ENCODE data around the gene LCN12.

The LCN12 gene

DNA sequence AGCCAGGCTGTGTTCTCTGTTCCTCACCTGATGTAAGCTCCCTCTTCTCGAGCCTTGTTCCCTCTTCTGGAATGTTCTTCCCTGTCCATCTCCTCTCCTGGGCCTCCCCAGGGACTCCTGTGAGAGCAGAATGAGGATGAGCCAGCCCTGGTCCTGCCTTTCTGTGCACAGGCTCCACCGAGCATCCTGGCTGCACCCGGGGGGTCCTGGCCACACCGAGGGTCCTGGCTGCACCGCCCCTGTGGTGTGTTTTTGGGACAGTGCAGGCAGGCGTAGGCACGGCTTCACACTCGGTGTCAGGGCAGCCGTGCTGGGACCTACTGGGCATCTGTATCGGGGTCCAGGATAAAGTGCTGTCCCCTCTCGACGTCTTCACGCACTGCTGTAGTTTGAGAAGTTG, 25.3 kb upstream of the LCN12 start:
- TF ChIP-seq, protein P1, sequence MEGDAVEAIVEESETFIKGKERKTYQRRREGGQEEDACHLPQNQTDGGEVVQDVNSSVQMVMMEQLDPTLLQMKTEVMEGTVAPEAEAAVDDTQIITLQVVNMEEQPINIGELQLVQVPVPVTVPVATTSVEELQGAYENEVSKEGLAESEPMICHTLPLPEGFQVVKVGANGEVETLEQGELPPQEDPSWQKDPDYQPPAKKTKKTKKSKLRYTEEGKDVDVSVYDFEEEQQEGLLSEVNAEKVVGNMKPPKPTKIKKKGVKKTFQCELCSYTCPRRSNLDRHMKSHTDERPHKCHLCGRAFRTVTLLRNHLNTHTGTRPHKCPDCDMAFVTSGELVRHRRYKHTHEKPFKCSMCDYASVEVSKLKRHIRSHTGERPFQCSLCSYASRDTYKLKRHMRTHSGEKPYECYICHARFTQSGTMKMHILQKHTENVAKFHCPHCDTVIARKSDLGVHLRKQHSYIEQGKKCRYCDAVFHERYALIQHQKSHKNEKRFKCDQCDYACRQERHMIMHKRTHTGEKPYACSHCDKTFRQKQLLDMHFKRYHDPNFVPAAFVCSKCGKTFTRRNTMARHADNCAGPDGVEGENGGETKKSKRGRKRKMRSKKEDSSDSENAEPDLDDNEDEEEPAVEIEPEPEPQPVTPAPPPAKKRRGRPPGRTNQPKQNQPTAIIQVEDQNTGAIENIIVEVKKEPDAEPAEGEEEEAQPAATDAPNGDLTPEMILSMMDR (IDR thresholded peaks at IDR 0.05; ENCODE audit: low read depth, low read length), result no peak
- no peak overlapping the region for H3K4me3 ChIP-seq (replicated peaks in 1 of 2; ENCODE audit: low read depth in 2 of 2, low read length in 2 of 2)
- no peak for DNase-seq (ENCODE audit: low read depth in 2 of 2)

DNA sequence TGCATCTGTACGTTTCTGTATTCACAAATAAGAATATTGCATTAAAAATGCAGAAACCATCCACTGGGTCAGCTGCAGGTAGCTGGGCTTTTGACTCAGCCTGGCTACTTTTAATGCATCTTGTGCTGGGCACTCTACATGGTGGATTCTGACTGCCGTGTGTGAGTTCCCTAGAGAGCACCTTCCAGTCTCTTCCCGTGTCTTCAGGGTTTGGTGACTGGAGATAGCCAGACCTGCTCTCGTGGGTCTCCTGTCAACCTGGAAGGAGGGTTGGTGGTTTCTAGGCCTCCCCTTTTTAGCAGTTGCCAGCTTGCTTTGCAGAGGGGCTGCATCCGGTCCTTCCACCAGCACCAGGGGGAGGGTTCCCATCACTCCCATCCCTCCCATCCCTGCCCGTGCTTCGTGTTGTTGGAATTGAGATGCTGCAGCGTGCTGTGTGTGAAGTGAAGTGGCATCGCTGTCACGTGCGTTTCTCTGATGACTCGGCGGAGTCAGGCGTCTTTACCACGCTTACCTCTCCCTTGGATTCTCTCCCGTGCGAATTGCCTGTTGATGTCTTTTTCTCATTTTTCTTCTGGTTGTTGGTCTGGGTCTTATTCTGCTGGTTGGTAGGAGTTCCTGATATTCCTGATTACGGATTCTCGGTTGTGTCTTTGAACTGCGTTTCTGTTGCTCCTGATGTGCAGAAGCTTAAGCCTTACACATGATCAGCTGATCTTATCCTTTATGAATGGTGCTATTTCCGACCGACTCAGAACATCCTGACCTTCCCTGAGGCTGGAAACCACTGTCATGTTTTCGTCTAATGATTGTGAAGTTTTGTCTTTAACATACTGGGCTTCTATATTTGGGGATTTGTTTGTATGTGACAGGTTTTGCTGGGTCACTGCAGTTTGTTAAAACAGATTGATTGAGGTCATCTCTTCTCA, 24.5 kb upstream of the LCN12 start:
- TF ChIP-seq, protein P1 (IDR thresholded peaks at IDR 0.05; ENCODE audit: low read depth, low read length), result no peak
- peak; percentile 29 to 55 for DNase-seq (ENCODE audit: low read depth in 2 of 2)
- H3K4me3 ChIP-seq (replicated peaks in 1 of 2; ENCODE audit: low read depth in 2 of 2, low read length in 2 of 2), result no peak overlapping the region

DNA sequence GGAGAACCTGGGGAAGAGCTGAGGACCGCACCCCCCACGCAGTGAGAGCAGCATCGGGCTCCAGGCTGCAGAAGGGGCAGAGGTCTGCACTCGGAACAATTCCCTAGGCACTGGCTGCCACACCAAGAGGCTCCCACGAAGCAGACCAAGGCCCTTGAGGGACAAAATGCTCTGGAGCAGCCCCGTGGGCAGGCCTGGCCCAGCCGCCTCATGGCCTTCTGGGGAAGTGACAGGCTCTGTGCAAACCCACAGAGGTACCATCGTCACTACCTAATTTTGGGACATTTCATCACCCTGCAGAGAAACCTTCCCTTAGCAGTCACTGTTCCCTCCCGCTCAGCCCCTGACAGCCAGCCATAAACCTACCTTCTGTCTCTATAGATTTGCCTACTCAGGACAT, 23.5 kb upstream of the LCN12 start:
- TF ChIP-seq, protein P1 (IDR thresholded peaks at IDR 0.05; ENCODE audit: low read depth, low read length), result no peak
- no peak for DNase-seq (ENCODE audit: low read depth in 2 of 2)
- H3K4me3 ChIP-seq (replicated peaks in 1 of 2; ENCODE audit: low read depth in 2 of 2, low read length in 2 of 2), result no peak overlapping the region

DNA sequence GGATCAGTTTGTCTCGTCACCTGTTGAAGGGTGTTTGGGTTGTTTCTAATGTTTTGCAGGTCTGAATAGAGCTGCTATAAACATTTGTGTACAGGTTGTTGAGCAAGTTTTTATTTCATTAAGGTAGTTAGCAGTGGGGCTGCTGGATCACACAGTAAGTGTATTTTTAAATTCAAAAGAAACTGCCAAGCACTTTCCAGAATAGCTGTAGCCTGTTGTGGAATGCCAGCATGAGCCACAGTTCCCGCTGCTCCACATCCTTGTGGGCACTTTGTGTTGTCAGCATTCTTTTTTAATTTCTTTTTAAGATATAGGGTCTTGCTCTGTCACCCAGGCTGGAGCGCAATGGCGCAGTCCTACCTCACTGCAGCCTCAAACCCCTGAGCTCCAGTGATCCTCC, 22.1 kb upstream of the LCN12 start:
- H3K4me3 ChIP-seq (replicated peaks in 1 of 2; ENCODE audit: low read depth in 2 of 2, low read length in 2 of 2), result no peak overlapping the region

DNA sequence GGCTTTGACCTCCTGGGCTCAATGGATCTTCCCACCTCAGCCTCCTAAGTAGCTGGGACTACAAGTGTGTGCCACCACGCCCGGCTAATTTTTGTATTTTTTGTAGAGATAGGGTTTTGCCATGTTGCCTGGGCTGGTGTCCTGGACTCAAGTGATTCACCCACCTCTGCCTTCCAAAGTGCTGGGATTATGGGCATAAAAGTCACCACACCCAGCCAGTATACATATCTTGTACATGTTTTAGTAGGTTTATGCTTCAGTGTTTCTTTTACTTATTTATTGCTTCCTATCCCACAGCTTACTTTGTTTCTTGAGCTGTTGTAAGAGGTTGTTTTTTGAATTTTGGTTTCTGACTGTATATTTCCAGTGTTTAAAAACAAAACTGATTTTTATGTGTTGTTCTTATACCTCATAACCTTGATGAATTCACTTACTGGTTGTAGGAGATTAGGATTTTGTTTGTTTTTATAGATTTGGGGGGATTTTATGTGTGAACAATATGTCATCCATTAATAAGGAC, 20.4 kb upstream of the LCN12 start:
- H3K4me3 ChIP-seq (replicated peaks in 1 of 2; ENCODE audit: low read depth in 2 of 2, low read length in 2 of 2), result no peak overlapping the region
- TF ChIP-seq, protein P1 (IDR thresholded peaks at IDR 0.05; ENCODE audit: low read depth, low read length), result no peak
- DNase-seq (ENCODE audit: low read depth in 2 of 2), result no peak

More for the DNA sequence above, 22.1 kb upstream of the LCN12 start:
- no peak for DNase-seq (ENCODE audit: low read depth in 2 of 2)
- TF ChIP-seq, protein P1 (IDR thresholded peaks at IDR 0.05; ENCODE audit: low read depth, low read length), result no peak

DNA sequence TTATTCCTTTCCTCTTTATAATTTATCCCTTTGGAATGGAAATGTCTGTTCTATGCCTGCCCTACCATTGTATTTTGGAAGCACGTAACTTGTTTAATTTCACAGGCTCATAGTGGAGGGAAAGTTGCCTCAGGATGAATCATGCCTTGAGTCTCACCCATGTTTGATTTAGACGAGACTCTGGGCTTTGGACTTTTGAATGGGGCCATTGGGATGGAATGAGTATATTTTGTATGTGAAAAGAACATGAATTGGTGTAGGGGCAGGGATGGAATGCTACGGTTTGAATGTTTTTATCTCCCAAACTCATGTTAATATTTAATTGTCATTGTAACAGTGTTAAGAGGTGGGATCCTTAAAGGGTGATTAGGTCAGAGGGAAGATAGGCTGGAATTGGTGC, 17.8 kb upstream of the LCN12 start:
- TF ChIP-seq, protein P1 (IDR thresholded peaks at IDR 0.05; ENCODE audit: low read depth, low read length), result no peak
- DNase-seq (ENCODE audit: low read depth in 2 of 2), result no peak
- H3K4me3 ChIP-seq (replicated peaks in 1 of 2; ENCODE audit: low read depth in 2 of 2, low read length in 2 of 2), result no peak overlapping the region
